NB4 (cell line): ENCODE results near the gene CCL16.

Source experiments
- CTCF ChIP-seq: IDR thresholded peaks from one replicate; pipeline ENCODE4 v1.5.1; 2012; ENCODE audit warnings: low read depth, low read length
- MYC ChIP-seq: IDR thresholded peaks from 2 replicates; pipeline ENCODE4 v1.6.1; 2011; ENCODE audit warnings: low read depth, low read length

- no peak for TF ChIP-seq MYC
- no peak for TF ChIP-seq CTCF
Observed at GRCh38 chr17:35973333-35974260, 7.7 kb downstream of the CCL16 start.
